Fibroblast of skin of left biceps (primary cell): Measurements from ENCODE around the gene GATA5.

Source experiments
- DNase-seq, 2 experiments: peaks; one replicate each; pipeline ENCODE4 v3.0.0-alpha.2; 2013; ENCODE audit warnings: low read depth in 2 of 2

GATA5 gene

GRCh38 chr20:62416651-62417637, 58.9 kb downstream of the GATA5 start:
- DNase-seq = no peak

- no peak for DNase-seq
Measured at GRCh38 chr20:62415354-62416111, 60.3 kb downstream of the GATA5 start.

GRCh38 chr20:62413896-62414481, 61.8 kb downstream of the GATA5 start:
- no peak for DNase-seq
